GM12878 (cell line): ENCODE measurements around the gene BRME1.

Experiments used
- CBX5 ChIP-seq: sonication (generic); IDR thresholded peaks from 2 replicates; pipeline ENCODE4 v1.6.1; 2016; ENCODE audit warnings: low read depth, moderate library complexity, mild to moderate bottlenecking, inconsistent platforms
- SRF ChIP-seq, 2 experiments: IDR thresholded peaks; 2 replicates each; pipeline ENCODE4 v1.6.1; 2011; ENCODE audit warnings: low read depth in 2 of 2, low read length in 2 of 2, mild to moderate bottlenecking in 1 of 2, moderate library complexity in 1 of 2
- TAF1 ChIP-seq: IDR thresholded peaks from 2 replicates; pipeline ENCODE4 v1.6.1; 2011; ENCODE audit warnings: mild to moderate bottlenecking, low read depth, low read length, borderline replicate concordance

DNA sequence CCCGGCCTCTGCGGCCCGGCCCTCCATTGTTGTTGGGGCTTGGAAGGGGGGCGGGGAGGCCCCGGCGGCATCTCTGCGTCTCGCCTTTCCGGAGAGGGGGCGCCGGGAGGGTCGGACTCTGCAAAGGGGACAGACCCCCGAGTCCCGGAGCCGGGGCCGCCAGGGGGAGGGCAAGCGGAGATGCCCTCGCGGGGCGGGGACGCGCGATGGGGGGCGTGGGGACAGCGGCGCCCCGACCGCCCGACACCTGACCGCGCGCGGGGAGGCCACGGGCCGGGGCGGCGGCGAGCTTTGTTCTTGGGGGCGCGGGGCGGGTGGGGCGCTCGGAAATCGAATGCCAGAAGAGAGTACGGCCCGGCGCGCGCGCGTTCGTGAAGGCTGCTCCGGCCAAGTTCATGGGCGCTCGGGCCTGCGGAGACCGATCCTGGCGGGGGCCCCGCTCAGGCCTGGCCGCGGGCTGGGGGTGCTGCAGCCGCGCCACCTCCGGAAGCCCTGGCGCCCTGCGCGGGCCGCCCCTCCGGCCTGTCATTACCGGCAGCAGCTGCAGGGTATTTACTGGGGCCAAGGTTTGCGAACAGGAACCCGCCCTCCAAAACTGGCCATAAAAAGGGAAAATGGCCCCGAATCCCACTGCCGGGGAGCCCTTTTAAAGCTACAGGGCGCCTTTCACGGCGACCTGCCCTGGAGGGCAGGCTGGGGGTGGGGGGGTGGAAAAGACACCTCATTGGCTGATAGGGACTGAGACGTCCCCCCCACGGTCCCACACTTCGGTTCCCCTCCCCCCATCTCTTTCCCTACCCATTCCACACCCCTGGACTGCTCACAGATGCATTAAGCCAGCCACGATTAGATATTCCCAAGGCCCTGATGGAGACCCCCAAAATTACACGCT, 40.1 kb downstream of the BRME1 start:
- TF ChIP-seq SRF (IDR thresholded peaks at IDR 0.05; ENCODE audit: low read depth in 2 of 2, low read length in 2 of 2) (no peak), TAF1 (no peak), CBX5 (no peak)
